A549 (cell line): ENCODE data around the gene CTNS. TPM values are rescaled to one million over a fixed set of nuclear protein-coding genes. Genes with fewer than 3 reads are reported as not detected.

Source experiments
- ATAC-seq, 2 experiments: fragments of 200-7000 bp in 1 of 2; fragments of >200 bp in 1 of 2; cut with Nextera tagmentation in 1 of 2; cut with Tn5 transposase in 1 of 2; 3 replicates each; pipeline versions ENCODE4 v1.8.0 to v1.9.1; 2018 to 2020; ENCODE audit warnings: mild to moderate bottlenecking in 1 of 2, moderate library complexity in 1 of 2
- CTCF ChIA-PET: fragments of 300-600 bp; sonication (Branson Sonifier 250); formaldehyde crosslinking; extraction: SDS; loops from one replicate; lab custom pipeline; 2021; ENCODE audit warnings: antibody characterized with exemption, inconsistent platforms; lab: Yijun Ruan, JAX
- POLR2A ChIA-PET: fragments of 350-600 bp; formaldehyde crosslinking; extraction: SDS; loops from one replicate; lab custom pipeline; 2021; ENCODE audit warnings: antibody characterized with exemption, inconsistent platforms; lab: Yijun Ruan, JAX
- DNase-seq, 2 experiments: peaks; one replicate each; pipeline versions ENCODE4 v3.0.0 to v3.0.0-alpha.2; 2011 to 2016; ENCODE audit warnings: low read depth in 1 of 2, low spot score in 1 of 2
- FAIRE-seq: peaks from 2 replicates; lab custom pipeline; 2011; peaks lifted over from hg19 to GRCh38; lab: Jason Lieb, UNC
- H3K27ac ChIP-seq, 2 experiments: fragments of >200 bp; sonication (Bioruptor Twin); formaldehyde crosslinking; 3 replicates each; pipeline ENCODE4 v1.5.1; 2016 to 2017
- H3K4me1 ChIP-seq: fragments of >200 bp; sonication (Bioruptor Twin); formaldehyde crosslinking; 3 replicates; pipeline ENCODE4 v1.6.1; 2016
- H3K4me2 ChIP-seq: fragments of >200 bp; sonication (Bioruptor Twin); formaldehyde crosslinking; 3 replicates; pipeline ENCODE4 v1.6.1; 2016
- H3K4me3 ChIP-seq: fragments of >200 bp; sonication (Bioruptor Twin); formaldehyde crosslinking; 3 replicates; pipeline ENCODE4 v1.5.1; 2016
- H3K9me3 ChIP-seq: fragments of >200 bp; sonication (Bioruptor Twin); formaldehyde crosslinking; 3 replicates; pipeline ENCODE4 v1.6.1; 2016
- CBX8 ChIP-seq: fragments of 200-600 bp; sonication (generic); IDR thresholded peaks from 2 replicates; pipeline ENCODE4 v1.6.1; 2016
- CHD4 ChIP-seq: fragments of 200-600 bp; sonication (generic); IDR thresholded peaks from 2 replicates; pipeline ENCODE4 v1.6.1; 2016; ENCODE audit warnings: antibody characterized with exemption, mild to moderate bottlenecking, borderline replicate concordance
- CTCF ChIP-seq: fragments of >200 bp; sonication (Bioruptor Twin); formaldehyde crosslinking; IDR thresholded peaks from 3 replicates; pipeline ENCODE4 v1.5.1; 2016
- EHMT2 ChIP-seq: fragments of 200-600 bp; sonication (generic); IDR thresholded peaks from 2 replicates; pipeline ENCODE4 v1.6.1; 2016; ENCODE audit warnings: antibody characterized with exemption, low read depth, mild to moderate bottlenecking, moderate library complexity
- EP300 ChIP-seq, 2 experiments: fragments of >200 bp; sonication (Bioruptor Twin); formaldehyde crosslinking; IDR thresholded peaks; 2 replicates in 1 of 2; 3 replicates in 1 of 2; pipeline ENCODE4 v1.6.1; 2016 to 2017
- ESRRA ChIP-seq: fragments of 150-350 bp; IDR thresholded peaks from 2 replicates; pipeline ENCODE4 v1.6.1; 2014; ENCODE audit warnings: mild to moderate bottlenecking, low read length, borderline replicate concordance
- FOSL2 ChIP-seq, 2 experiments: fragments of 450-650 bp in 1 of 2; fragments of >200 bp in 1 of 2; sonication (Bioruptor Twin) in 1 of 2; formaldehyde crosslinking; IDR thresholded peaks; 2 replicates each; pipeline versions ENCODE4 v1.5.0 to v1.6.1; 2016 to 2020; ENCODE audit warnings: mild to moderate bottlenecking in 1 of 2, moderate library complexity in 1 of 2
- GATA3 ChIP-seq: IDR thresholded peaks from 2 replicates; pipeline ENCODE4 v1.6.1; 2012; ENCODE audit warnings: borderline replicate concordance
- HMGXB4 ChIP-seq: fragments of 250-450 bp; sonication (Bioruptor Pico); IDR thresholded peaks from 2 replicates; pipeline ENCODE4 v1.5.0; 2021; ENCODE audit warnings: mild to moderate bottlenecking, moderate library complexity, borderline replicate concordance
- HOXB13 ChIP-seq: fragments of 250-450 bp; sonication (Bioruptor Pico); IDR thresholded peaks from 2 replicates; pipeline ENCODE4 v1.5.0; 2020; ENCODE audit warnings: low read depth, mild to moderate bottlenecking, moderate library complexity
- JUN ChIP-seq, 2 experiments: fragments of >200 bp; sonication (Bioruptor Twin); formaldehyde crosslinking; IDR thresholded peaks; 2 replicates in 1 of 2; 3 replicates in 1 of 2; pipeline ENCODE4 v1.6.1; 2016 to 2017
- MAX ChIP-seq: IDR thresholded peaks from 2 replicates; pipeline ENCODE4 v1.6.1; 2012
- NR3C1 ChIP-seq: fragments of >200 bp; sonication (Bioruptor Twin); formaldehyde crosslinking; IDR thresholded peaks from 3 replicates; pipeline ENCODE4 v1.6.1; 2017
- PHF8 ChIP-seq: fragments of 200-600 bp; sonication (generic); IDR thresholded peaks from 2 replicates; pipeline ENCODE4 v1.6.1; 2016; ENCODE audit warnings: low read depth, mild to moderate bottlenecking, antibody characterized with exemption, moderate library complexity, borderline replicate concordance
- POLR2AphosphoS2 ChIP-seq: conservative IDR thresholded peaks from 2 replicates; pipeline ENCODE4 v1.6.1; 2012; ENCODE audit warnings: low read length, improper control_type of control experiment, inconsistent platforms
- RAD21 ChIP-seq, 2 experiments: fragments of >200 bp in 1 of 2; sonication (Bioruptor Twin) in 1 of 2; formaldehyde crosslinking in 1 of 2; IDR thresholded peaks in 1 of 2; conservative IDR thresholded peaks in 1 of 2; 2 replicates in 1 of 2; 3 replicates in 1 of 2; pipeline ENCODE4 v1.6.1; 2012 to 2018; ENCODE audit warnings: inconsistent platforms in 1 of 2
- RCOR1 ChIP-seq: fragments of 150-350 bp; IDR thresholded peaks from 2 replicates; pipeline ENCODE4 v1.6.1; 2014; ENCODE audit warnings: antibody characterized with exemption, low read length, low read depth
- SMC3 ChIP-seq: fragments of >200 bp; sonication (Bioruptor Twin); formaldehyde crosslinking; IDR thresholded peaks from 3 replicates; pipeline ENCODE4 v1.6.1; 2018; ENCODE audit warnings: inconsistent platforms
- ZC3H11A ChIP-seq: fragments of 450-650 bp; IDR thresholded peaks from 2 replicates; pipeline ENCODE4 v1.6.1; 2014; ENCODE audit warnings: antibody characterized with exemption, mild to moderate bottlenecking
- WGBS: methylation state at CpG from one replicate; pipeline ENCODE4 v1.1.6; 2017; ENCODE audit errors: missing lambda C conversion rate; 5-methylcytosine and 5-hydroxymethylcytosine counted together
- polyA plus RNA-seq, 4 experiments: library from polyadenylated mRNA; depleted of rRNA in 3 of 4; stranded (reverse); fragments of >200 nt; fragmentation: RNase III in 1 of 4; extraction: RNeasy Plus Mini Kit Qiagen cat#74134 plus additional on column Dnase treatment in 1 of 4; gene quantifications; 2 replicates in 3 of 4; 3 replicates in 1 of 4; pipeline ENCODE4 v1.2.3, GENCODE V29; 2011 to 2017

CTNS gene
- polyA plus RNA-seq, 2 of the 4 experiments (the other 2 are of a cell fraction) = 6.5 to 20.3 TPM

DNA sequence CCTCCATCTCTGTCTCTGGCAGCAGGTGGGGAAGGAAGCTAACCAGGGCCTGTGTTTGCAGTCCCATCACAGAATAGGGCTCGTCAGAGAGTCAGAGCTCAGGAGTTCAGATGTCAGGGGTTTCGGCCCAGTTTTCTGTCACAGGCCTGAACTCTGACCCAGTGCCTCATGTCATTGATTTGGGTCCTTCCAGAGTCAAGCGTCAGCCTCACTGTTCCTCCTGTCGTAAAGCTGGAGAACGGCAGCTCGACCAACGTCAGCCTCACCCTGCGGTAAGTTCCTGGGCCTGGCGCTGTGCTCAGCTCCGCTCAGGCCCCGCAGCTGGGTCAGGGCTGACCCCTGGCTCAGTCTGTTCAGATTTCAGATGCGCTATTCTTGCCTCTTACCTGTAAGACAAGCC, 10.7 kb downstream of the CTNS start:
- TF ChIP-seq RCOR1 (no peak), PHF8 (no peak), CHD4 (no peak), FOSL2 (IDR thresholded peaks at IDR 0.05) (no peak), FOSL2 (CRISPR knock-in tag; IDR thresholded peaks at IDR 0.05) (no peak), MAX (no peak), HOXB13 (CRISPR knock-in tag) (no peak), NR3C1 (no peak), JUN (IDR thresholded peaks at IDR 0.05) (no peak), CBX8 (no peak), HMGXB4 (no peak), EHMT2 (no peak), ESRRA (no peak), ZC3H11A (no peak), EP300 (IDR thresholded peaks at IDR 0.05) (no peak)
- no peak for FAIRE-seq
- no peaks in the 10 kb centered on the region for H3K9me3 ChIP-seq
- H3K4me3 ChIP-seq = no peak overlapping the region
- no peak for DNase-seq
- no peaks in the 10 kb centered on the region for H3K4me1 ChIP-seq
- 74% methylated on average over 12 of the region's 12 CpGs for WGBS
- peak; percentile 11 to 16; a peak in 3 of 6 replicates for ATAC-seq
- ChIA-PET POLR2A (interaction anchor here (1.5 to 2.5 kb wide), 2 partner anchors 11 to 598 kb away, joined by 7 to 16 read pairs; partner anchors contain the start of genes CTNS and SHPK), CTCF (interaction anchor here (0.6 to 10.3 kb wide), 39 partner anchors 8 to 1415 kb away, joined by 3 to 100 read pairs (median 4); partner anchors contain the start of genes CTNS and SHPK)
- no peak overlapping the region for H3K27ac ChIP-seq
- H3K4me2 ChIP-seq = no peak overlapping the region

DNA sequence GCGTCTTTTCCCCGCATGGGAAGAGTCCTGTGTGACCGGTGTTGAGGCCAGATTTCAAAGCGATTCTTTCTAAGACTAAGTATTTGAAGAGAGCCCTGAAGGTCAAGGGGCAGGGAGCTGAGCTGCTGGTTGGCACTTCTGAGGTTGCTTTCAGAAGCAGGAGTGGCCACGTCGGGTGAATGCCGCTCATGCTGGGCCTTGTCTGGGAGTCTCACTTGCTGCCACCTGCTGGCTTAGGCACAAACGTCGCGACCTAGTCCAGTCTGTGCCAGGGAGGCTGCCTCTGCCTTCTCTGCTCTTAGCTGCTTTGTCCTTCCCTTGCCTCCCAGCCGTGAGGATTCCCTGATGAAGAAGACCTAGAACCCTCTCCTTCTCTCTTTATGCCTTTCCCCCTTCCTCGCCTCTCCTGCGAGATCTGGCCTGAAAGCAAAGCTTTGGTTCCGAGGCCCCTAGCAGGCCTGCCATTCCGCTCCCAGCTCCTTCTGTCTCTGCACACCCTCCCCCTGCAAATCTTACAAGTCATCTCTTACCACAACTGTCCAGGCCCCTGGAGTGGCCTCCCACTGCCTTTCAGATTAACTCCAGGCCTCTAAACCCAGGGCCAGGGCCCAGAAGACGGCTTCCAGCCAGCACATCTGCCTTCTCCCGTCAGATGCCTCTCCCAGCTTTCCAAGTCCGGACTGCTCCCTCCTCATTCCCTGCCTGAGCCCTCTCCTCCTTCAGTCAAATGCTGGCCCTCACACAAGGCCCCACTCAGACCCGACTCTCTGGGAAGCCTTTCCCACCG, 11.4 kb downstream of the CTNS start:
- peak; percentile 90 to 94 for ATAC-seq
- no peaks in the 10 kb centered on the region for H3K9me3 ChIP-seq
- TF ChIP-seq GATA3 (no peak), SMC3 (peak; percentile 66), CTCF (peak; percentile 55), POLR2AphosphoS2 (0 out of 2 replicates have a peak, but pooled peaks have one; percentile 27), RAD21 (conservative IDR thresholded peaks at IDR 0.05 in 1 of 2, IDR thresholded peaks at IDR 0.05 in 1 of 2) (peak; percentile 45 to 54; a peak in 4 of 5 replicates)
- 62% methylated on average over 20 of the region's 20 CpGs for WGBS
- H3K4me2 ChIP-seq = no peak overlapping the region
- no peak overlapping the region for H3K27ac ChIP-seq
- H3K4me1 ChIP-seq = no peaks in the 10 kb centered on the region
- ChIA-PET CTCF (interaction anchor here (0.7 to 10.3 kb wide), 47 partner anchors 9 to 1414 kb away, joined by 3 to 100 read pairs (median 4); partner anchors contain the start of genes CTNS and SHPK), POLR2A (interaction anchor here (1.5 to 2.5 kb wide), 2 partner anchors 11 to 599 kb away, joined by 7 to 16 read pairs; partner anchors contain the start of genes CTNS and SHPK)
- DNase-seq = peak; percentile 62 to 80
- no peak for FAIRE-seq
- no peak overlapping the region for H3K4me3 ChIP-seq
